Fibroblast of mammary gland (primary cell): ENCODE measurements around the gene SPIRE1.
A peak's percentile ranks its signal among the peaks of the same experiment; 100 is the strongest.
"Not testable (repeated sequence)": the region's sequence is repeated elsewhere in the genome, so short reads cannot be mapped to it uniquely, and the experiment has no call there.

ENCODE experiments used
- DNase-seq: peaks from one replicate; pipeline ENCODE4 v3.0.0-alpha.2; 2010; ENCODE audit warnings: low read depth
- H3K4me3 ChIP-seq: 2 replicates; pipeline ENCODE4 v1.5.1; 2011; ENCODE audit warnings: low read depth, mild to moderate bottlenecking, low read length, moderate library complexity; ENCODE audit not compliant: control insufficient read depth
- TF ChIP-seq, protein P1 (sequence below): conservative IDR thresholded peaks from 2 replicates; pipeline ENCODE4 v1.5.1; 2011; ENCODE audit warnings: low read depth, low read length, inconsistent platforms; ENCODE audit not compliant: control insufficient read depth, insufficient read depth

The SPIRE1 gene

DNA sequence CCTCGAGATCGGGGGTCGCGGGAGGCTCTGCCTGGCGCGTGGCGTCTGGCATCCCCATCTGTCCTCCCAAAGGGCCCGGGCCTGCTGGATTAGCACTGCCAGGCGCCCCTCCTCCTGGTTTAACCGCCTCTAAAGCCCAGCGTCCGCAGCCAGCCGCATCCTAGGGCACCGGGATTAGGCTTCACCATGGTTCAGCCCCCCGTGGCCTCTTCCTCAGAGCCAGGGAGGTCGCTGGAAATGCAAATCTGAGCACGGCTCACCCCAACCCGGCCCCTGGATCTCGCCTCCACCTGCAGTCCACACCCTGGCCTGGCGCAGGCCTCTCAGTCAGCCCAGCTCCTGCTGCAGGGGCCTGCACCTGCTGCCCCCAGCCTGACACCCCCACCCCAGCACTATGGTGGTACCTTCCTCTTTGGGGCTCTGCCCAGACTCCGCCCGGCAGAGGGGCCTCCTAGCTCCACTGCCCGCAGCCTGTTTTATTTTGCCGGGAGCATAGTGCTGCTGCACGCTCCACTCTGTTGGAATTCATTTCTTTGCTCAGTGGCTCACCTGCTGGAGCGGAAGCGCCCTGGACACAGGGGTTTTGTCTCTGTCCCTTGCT, 237.0 kb downstream of the SPIRE1 start:
- DNase-seq = no peak
- peak overlapping the region; percentile 9 for H3K4me3 ChIP-seq

DNA sequence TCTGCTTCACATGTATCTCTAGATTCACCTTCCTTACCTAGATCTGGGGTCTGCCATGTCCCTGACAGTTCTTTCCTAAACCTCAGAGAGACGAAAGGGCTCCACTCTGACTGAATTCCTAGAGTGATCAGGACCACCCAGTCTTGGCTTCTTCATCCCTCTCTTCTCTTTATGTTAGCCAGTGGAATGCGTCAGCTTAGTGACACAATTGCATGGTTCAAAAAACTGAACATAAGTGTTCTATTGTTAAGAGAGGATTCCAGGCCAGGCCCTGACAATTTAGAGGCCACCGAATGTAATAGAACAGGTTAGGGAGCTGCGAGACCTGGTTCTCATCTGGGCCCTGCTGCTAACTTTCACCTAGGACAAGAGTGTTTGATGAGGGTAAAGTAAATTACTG, 240.2 kb downstream of the SPIRE1 start:
- H3K4me3 ChIP-seq = no peak overlapping the region
- no peak for DNase-seq
- TF ChIP-seq, protein P1, sequence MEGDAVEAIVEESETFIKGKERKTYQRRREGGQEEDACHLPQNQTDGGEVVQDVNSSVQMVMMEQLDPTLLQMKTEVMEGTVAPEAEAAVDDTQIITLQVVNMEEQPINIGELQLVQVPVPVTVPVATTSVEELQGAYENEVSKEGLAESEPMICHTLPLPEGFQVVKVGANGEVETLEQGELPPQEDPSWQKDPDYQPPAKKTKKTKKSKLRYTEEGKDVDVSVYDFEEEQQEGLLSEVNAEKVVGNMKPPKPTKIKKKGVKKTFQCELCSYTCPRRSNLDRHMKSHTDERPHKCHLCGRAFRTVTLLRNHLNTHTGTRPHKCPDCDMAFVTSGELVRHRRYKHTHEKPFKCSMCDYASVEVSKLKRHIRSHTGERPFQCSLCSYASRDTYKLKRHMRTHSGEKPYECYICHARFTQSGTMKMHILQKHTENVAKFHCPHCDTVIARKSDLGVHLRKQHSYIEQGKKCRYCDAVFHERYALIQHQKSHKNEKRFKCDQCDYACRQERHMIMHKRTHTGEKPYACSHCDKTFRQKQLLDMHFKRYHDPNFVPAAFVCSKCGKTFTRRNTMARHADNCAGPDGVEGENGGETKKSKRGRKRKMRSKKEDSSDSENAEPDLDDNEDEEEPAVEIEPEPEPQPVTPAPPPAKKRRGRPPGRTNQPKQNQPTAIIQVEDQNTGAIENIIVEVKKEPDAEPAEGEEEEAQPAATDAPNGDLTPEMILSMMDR = no peak

More for the DNA sequence above, 237.0 kb downstream of the SPIRE1 start:
- TF ChIP-seq, protein P1 = no peak

DNA sequence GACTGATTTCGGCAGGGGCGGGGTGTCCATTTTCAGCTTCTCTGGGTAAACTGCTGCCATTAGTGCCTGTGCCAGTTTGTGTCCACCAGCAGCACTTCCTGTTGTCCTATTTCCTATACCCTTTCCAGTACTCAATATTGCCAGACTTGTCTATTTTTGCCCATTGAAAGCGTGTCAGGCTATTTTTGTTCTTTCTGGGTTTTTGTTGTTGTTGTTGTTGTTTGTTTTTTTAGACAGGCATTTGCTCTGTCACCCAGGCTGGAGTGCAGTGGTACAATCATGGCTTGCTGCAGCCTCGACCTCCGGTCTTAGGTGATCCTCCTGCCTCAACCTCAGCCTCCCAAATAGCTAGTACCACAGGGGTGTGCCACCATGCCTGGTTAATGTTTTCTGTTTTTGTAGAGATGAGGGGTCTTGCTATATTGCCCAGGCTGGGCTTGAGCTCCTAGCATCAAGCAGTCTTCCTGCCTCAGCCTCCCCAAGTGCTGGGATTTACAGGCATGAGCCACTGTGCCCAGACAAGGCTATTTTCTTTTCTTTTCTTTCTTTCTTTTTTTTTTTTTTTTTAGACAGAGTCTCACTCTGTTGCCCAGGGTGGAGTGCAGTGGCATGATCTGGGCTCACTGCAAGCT, 241.7 kb downstream of the SPIRE1 start:
- H3K4me3 ChIP-seq = no peak overlapping the region
- no peak for DNase-seq

DNA sequence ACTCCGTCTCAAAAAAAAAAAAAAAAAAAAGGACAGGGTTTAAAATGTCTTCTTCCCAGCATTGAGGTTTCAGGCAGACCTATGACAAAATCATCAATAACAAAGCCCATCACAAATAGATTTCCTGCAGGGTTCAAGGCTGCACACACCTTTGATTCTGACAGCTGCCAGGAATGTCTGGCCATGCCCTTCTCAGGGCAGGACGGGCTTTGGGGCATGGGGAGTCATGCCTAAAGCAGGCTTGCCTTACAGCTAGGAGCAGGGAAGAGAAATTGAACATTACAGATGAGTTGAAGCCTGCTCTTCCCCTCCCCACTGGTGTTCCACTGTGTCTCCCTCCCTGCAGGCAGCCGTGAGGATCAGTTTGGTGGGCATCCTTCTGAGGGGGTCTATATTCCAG, 246.5 kb downstream of the SPIRE1 start:
- TF ChIP-seq, protein P1 = no peak
- H3K4me3 ChIP-seq = no peak overlapping the region
- DNase-seq = no peak

More for the DNA sequence above, 241.7 kb downstream of the SPIRE1 start:
- TF ChIP-seq, protein P1 = no peak

DNA sequence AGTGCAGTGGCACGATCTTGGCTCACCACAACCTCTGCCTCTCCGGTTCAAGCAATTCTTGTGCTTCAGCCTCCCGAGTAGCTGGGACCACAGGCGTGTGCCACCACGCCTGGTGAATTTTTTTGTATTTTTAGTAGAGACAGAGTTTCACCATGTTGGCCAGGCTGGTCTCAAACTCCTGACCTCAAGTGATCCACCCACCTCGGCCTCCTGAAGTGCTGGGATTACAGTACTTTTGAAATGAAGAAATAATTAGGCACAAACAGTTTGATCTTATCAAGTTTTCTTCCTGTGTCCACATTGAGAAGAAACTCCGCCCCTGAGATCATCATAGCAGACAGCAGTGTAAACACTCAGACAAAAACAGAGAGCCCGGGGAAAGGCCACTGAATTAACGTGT, 247.2 kb downstream of the SPIRE1 start:
- DNase-seq, H3K4me3 ChIP-seq: not testable (repeated sequence)

DNA sequence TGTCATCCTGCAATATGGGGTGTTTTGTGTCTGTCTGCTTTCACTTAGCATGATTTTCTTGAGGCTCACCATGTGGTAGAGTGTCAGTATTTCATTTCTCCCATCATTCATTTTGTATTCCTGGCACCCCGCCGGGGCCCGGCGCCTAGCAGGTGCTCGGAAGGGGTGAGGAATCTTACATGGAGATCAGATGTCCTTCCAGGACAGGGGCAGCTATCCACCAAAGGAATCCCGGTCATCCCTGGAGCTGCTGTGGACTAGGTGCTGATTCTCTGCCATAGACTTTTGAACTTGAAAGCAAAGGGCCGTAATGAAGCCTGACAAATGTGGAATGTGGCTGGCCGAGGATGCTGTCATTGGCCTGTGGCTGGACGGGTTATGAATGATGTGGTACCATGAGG, 247.8 kb downstream of the SPIRE1 start:
- TF ChIP-seq, protein P1 = no peak
- no peak for DNase-seq
- H3K4me3 ChIP-seq = no peak overlapping the region

DNA sequence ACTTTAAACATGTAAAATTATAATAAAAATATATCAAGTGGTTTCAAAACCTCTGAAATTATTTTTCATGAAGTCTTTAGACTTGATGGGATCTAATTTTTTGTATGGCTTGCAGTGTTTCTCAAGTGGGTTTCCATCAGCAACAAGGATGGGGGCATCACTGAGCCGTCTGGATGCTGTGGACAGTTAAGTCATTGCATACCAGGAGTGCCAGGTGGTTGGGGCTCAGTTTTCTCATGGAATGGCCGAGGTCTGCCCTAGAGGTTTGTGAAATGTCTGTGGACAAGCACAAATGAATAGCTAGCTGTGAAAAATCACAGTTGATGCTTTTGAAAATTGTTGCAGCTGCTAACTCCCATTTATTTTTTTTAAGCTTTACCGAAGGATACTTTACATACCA, 248.4 kb downstream of the SPIRE1 start:
- TF ChIP-seq, protein P1 = no peak
- no peak for DNase-seq

More for the DNA sequence above, 248.4 kb downstream of the SPIRE1 start:
- no peak overlapping the region for H3K4me3 ChIP-seq
